Tibial nerve (tissue), 3 donors: Measurements from ENCODE around the gene MEIOB.

Source experiments
- POLR2A ChIP-seq, 2 donors: fragments of 450-650 bp; IDR thresholded peaks; one replicate each; pipeline ENCODE4 v1.6.1; 2017; ENCODE audit warnings: antibody characterized with exemption in 2 of 2, mild to moderate bottlenecking in 2 of 2, moderate library complexity in 2 of 2
- TF ChIP-seq, protein P1 (sequence below), 5 experiments: fragments of 200-600 bp in 3 of 5; fragments of 450-650 bp in 2 of 5; sonication (generic) in 3 of 5; IDR thresholded peaks; one replicate each; pipeline ENCODE4 v1.5.1; 2016 to 2019; ENCODE audit warnings: antibody characterized with exemption in 5 of 5, mild to moderate bottlenecking in 3 of 5, moderate library complexity in 2 of 5

DNA sequence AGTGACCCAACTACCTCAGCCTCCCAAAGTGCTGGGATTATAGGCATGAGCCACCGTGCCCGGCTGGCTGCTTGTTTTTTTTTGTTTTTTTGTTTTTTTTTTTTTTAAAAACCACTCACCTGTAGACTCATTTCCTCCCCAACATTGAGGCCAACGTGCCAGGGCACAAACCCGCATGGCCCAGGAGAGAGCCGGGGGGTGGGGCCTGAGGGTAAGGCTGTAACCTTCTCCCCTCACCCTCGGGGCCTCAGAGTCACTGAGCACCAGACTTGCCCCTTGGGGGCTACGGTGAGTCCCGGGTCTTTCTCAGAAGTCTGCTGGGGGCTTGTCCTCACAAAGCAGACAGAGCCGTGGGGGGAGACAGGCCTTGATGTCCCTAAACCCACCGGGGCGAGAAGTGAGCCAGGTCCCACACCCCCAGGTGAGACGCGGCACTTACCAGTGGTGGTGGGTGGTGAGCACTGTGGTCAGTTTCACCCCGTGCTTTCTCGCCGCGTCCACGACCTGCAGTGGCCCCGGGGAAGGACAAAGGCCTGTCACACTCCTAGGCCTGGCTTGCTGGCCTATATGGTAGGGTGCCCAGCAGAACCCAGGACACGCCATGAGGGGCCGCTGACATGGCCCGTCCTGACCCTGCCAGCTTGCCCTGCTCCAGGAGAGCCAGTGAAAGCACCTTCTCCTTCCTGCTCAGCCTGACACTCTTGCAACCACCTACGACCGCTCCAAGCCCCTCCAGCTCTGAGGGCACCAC, 49.9 kb downstream of the MEIOB start:
- TF ChIP-seq, protein P1, sequence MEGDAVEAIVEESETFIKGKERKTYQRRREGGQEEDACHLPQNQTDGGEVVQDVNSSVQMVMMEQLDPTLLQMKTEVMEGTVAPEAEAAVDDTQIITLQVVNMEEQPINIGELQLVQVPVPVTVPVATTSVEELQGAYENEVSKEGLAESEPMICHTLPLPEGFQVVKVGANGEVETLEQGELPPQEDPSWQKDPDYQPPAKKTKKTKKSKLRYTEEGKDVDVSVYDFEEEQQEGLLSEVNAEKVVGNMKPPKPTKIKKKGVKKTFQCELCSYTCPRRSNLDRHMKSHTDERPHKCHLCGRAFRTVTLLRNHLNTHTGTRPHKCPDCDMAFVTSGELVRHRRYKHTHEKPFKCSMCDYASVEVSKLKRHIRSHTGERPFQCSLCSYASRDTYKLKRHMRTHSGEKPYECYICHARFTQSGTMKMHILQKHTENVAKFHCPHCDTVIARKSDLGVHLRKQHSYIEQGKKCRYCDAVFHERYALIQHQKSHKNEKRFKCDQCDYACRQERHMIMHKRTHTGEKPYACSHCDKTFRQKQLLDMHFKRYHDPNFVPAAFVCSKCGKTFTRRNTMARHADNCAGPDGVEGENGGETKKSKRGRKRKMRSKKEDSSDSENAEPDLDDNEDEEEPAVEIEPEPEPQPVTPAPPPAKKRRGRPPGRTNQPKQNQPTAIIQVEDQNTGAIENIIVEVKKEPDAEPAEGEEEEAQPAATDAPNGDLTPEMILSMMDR (IDR thresholded peaks at IDR 0.05), result no peak
- no peak for TF ChIP-seq POLR2A (IDR thresholded peaks at IDR 0.05)
